Heart left ventricle (tissue), 13 donors: Measurements from ENCODE around the gene INPP4B.

Source experiments
- CTCF ChIP-seq, 12 donors: fragments of 200-600 bp; sonication (generic) in 4 of 12; IDR thresholded peaks; one replicate each; pipeline versions ENCODE4 v1.5.0 to v1.8.0; 2018 to 2022; ENCODE audit warnings: antibody characterized with exemption in 12 of 12, mild to moderate bottlenecking in 5 of 12
- POLR2A ChIP-seq, 2 donors: fragments of 450-650 bp; IDR thresholded peaks; one replicate each; pipeline ENCODE4 v1.6.1; 2017; ENCODE audit warnings: antibody characterized with exemption in 2 of 2, mild to moderate bottlenecking in 2 of 2, moderate library complexity in 2 of 2
- donor health status: ischemic (EF 13 %, LVEDD 7.1; RV severe dilation, severe dysfunction).
- donor health status: DM: no; HTN: yes; CAD: no.
- donor health status: DM: no; HTN: no; CAD: no.
- donor health status: ischemic (EF 25% LVEDD 6.9; RV normal size, moderate dysfunction).
- donor health status: ischemic (EF 25% LVEDD 5.7; RV mildly dilated, moderate dysfunction).
- donor health status: ischemic (EF 35%, LVEDD 5.7; RV mildly dilated, moderate dysfunction).
- donor health status: nonischemic (EF 11% LVEDD 7.7; RV severe dilation, severe dysfunction).
- donor health status: DM: yes; HTN: yes; CAD: no.
- donor health status: PGD.
- donor health status: ischemic (EF 29% LVEDD 5.4; RV normal size, mild dysfunction).
- donor health status: nonischemic (EF 23%, LVEDD 6.1; RV moderate dilation, normal function).

DNA sequence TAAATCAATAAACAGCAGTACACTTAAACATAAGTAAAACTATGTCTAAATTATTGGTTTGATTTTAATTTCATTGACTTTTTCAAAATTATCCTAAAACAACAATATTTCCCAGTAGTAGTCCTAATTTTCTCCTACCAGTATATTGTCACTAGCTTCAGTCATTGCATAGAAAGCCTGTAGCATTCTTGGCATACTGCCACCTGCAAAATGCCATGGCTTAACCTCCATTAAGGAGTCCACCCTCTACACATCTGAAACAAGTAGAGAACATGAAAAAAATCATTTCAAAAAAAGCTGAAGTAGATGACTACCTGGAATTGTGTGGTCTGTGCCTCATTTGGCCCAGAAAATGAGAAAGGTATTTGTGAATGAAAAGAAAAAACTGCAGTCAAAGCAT, 348.5 kb downstream of the INPP4B start:
- TF ChIP-seq CTCF (IDR thresholded peaks at IDR 0.05) = no peak
- no peak for TF ChIP-seq POLR2A (IDR thresholded peaks at IDR 0.05)
